HG03066 (cell line): ENCODE results near the gene CDK4.

ENCODE experiments used
- ATAC-seq: cut with Tn5 transposase; IDR thresholded peaks from one replicate; pipeline ENCODE4 v1.9.1; 2021; ENCODE audit warnings: low read depth; ENCODE audit not compliant: unreplicated experiment

Gene CDK4

GRCh38 chr12:57758552-57759359 is 6.6 kb upstream of the CDK4 start:
- ATAC-seq: no peak

GRCh38 chr12:57757771-57758170 is 5.7 kb upstream of the CDK4 start:
- ATAC-seq: no peak

- no peak for ATAC-seq
Observed at GRCh38 chr12:57756406-57757341, 4.6 kb upstream of the CDK4 start.

- no peak for ATAC-seq
Observed at GRCh38 chr12:57755454-57756372, 3.6 kb upstream of the CDK4 start.

GRCh38 chr12:57755194-57755453 is 3.0 kb upstream of the CDK4 start:
- no peak for ATAC-seq

GRCh38 chr12:57754411-57755193 is 2.5 kb upstream of the CDK4 start, which contains the start of gene MARCHF9:
TSS of gene MARCHF9 (plus strand) at chr12:57755103. CDS start at chr12:57755529, 426 bp downstream.
- ATAC-seq: peak; percentile 35

GRCh38 chr12:57753756-57754337 is 1.7 kb upstream of the CDK4 start:
- no peak for ATAC-seq

- no peak for ATAC-seq
Observed at GRCh38 chr12:57752668-57753000, 524 bp upstream of the CDK4 start.

GRCh38 chr12:57751432-57751787 is 700 bp downstream of the CDK4 start:
- ATAC-seq: no peak

- no peak for ATAC-seq
Observed at GRCh38 chr12:57750561-57751431, 1.3 kb downstream of the CDK4 start.

GRCh38 chr12:57749061-57749460 is 3.0 kb downstream of the CDK4 start:
- ATAC-seq: no peak

- ATAC-seq: no peak
Observed at GRCh38 chr12:57746025-57746424, 6.1 kb downstream of the CDK4 start.

- ATAC-seq: no peak
Observed at GRCh38 chr12:57745485-57745881, 6.6 kb downstream of the CDK4 start.

- peak; percentile 77 for ATAC-seq
Observed at GRCh38 chr12:57744777-57745484, 7.2 kb downstream of the CDK4 start, which contains the start of gene TSPAN31. TSS of gene TSPAN31 (plus strand) at chr12:57745039. CDS start at chr12:57745155, 116 bp downstream.

- ATAC-seq: peak; percentile 34
Observed at GRCh38 chr12:57744194-57744776, 7.8 kb downstream of the CDK4 start.

- no peak for ATAC-seq
Observed at GRCh38 chr12:57743769-57744168, 8.3 kb downstream of the CDK4 start.

GRCh38 chr12:57741844-57742738 is 10.0 kb downstream of the CDK4 start:
- ATAC-seq: peak; percentile 56
